B cell (primary cell): ENCODE measurements around the gene UMAD1.

ENCODE experiments used
- CTCF ChIP-seq: fragments of 200-600 bp; IDR thresholded peaks from one replicate; pipeline ENCODE4 v1.8.0; 2022; ENCODE audit warnings: antibody characterized with exemption, mild to moderate bottlenecking
- EZH2 ChIP-seq: IDR thresholded peaks from 2 replicates; pipeline ENCODE4 v1.6.1; 2012; ENCODE audit warnings: borderline replicate concordance, low read depth, mild to moderate bottlenecking, moderate library complexity, low read length; ENCODE audit not compliant: insufficient read depth, poor library complexity, severe bottlenecking

- no peak for TF ChIP-seq EZH2
- TF ChIP-seq CTCF: no peak
Measured at GRCh38 chr7:7792056-7792455, 151.5 kb downstream of the UMAD1 start.
